ENCODE measurements around the gene KRTAP5-6.

DNA sequence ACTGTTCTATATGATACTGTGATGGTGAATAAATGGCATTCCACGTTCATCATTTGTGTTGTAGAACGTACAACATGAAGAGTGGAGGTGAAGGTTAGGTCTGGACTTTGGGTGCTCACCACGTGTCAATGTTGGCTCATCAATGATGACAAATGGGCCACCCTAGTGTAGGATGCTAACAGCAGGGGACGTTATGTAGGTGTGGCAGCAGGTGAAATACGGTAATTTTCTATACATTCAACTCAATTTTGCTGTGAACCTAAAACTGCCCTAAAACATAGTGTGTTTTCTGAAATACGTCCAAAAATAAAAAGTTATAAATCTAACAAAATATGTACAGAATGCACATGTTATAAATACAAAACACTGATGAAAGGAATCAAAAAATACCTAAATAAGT is 6.2 kb downstream of the KRTAP5-6 start:
- TF ChIP-seq CTCF (IDR thresholded peaks at IDR 0.05) (no peak), POLR2A (IDR thresholded peaks at IDR 0.05) (no peak)

Data from body of pancreas (tissue), 4 donors.